ENCODE data around the gene KDM5B. TPM values are rescaled to one million over a fixed set of nuclear protein-coding genes. Genes with fewer than 3 reads are reported as not detected.

The KDM5B gene
- total RNA-seq, 6 experiments from 2014 or later = 12.0 to 22.6 (median 16.1) TPM

DNA sequence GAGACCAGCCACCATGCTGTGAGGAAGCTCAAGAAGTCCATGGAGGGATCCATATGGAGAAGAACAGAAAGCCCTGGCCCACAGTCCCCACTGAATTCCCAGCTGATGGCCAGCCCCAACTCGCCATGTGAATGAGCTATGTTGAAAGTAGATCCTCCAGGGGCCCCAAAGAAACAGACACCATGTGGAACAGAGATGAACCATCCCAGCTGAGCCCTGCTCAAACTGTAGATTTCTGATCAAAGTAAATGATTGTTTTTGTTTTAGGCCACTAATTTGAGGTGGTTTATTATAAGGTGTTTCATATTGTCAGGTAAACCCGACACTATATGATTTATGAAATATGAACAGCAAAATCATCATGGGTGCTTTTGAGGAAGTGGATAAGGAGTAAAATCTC, 130.8 kb downstream of the KDM5B start:
- no peak for TF ChIP-seq POLR2A (IDR thresholded peaks at IDR 0.05)
- TF ChIP-seq, protein P1, sequence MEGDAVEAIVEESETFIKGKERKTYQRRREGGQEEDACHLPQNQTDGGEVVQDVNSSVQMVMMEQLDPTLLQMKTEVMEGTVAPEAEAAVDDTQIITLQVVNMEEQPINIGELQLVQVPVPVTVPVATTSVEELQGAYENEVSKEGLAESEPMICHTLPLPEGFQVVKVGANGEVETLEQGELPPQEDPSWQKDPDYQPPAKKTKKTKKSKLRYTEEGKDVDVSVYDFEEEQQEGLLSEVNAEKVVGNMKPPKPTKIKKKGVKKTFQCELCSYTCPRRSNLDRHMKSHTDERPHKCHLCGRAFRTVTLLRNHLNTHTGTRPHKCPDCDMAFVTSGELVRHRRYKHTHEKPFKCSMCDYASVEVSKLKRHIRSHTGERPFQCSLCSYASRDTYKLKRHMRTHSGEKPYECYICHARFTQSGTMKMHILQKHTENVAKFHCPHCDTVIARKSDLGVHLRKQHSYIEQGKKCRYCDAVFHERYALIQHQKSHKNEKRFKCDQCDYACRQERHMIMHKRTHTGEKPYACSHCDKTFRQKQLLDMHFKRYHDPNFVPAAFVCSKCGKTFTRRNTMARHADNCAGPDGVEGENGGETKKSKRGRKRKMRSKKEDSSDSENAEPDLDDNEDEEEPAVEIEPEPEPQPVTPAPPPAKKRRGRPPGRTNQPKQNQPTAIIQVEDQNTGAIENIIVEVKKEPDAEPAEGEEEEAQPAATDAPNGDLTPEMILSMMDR (IDR thresholded peaks at IDR 0.05) = no peak
- Histone ChIP-seq H3K4me3 (no peak overlapping the region), H3K9me3 (no peaks in the 10 kb centered on the region), H3K4me1 (no peaks in the 10 kb centered on the region), H3K27ac (no peak overlapping the region), H3K27me3 (no peaks in the 10 kb centered on the region), H3K36me3 (no peaks in the 10 kb centered on the region)
- ATAC-seq (no peak), DNase-seq (no peak)
- intact Hi-C loops (cut with DNase I) = no loop called here
- WGBS (ENCODE audit: insufficient coverage, low coverage, low lambda C conversion rate, missing lambda C conversion rate) = 82% methylated on average over 2 of the region's 2 CpGs

Small RNA genes within 50 kb of the gene (small RNA-seq; reads per million reads assigned to genes)
- gene AC098934.3 = 0 reads per million in 2 experiments

Other genes starting within 250 kb of the KDM5B start
- not detected for gene SYT2, start 98.0 kb downstream of the KDM5B start, total RNA-seq
- gene PCAT6, start 2.5 kb upstream of the KDM5B start, total RNA-seq = under 1 TPM in 2 of 6 experiments, not detected in 4; 0.49 to 0.86 TPM
- gene RABIF, start 80.7 kb upstream of the KDM5B start, total RNA-seq = 1 to 10 TPM; 2.6 to 6.3 (median 4.5) TPM
- gene KLHL12, start 118.8 kb upstream of the KDM5B start, total RNA-seq = 10 to 100 TPM; 10.7 to 13.0 (median 12.3) TPM
- 10 to 100 TPM; 49.3 to 88.3 (median 61.1) TPM for gene ADIPOR1, start 149.9 kb upstream of the KDM5B start, total RNA-seq
- 10 to 100 TPM; 29.6 to 42.7 (median 36.4) TPM for gene CYB5R1, start 158.8 kb upstream of the KDM5B start, total RNA-seq
- gene TMEM183A, start 199.0 kb upstream of the KDM5B start, total RNA-seq = 10 to 100 TPM; 21.4 to 38.1 (median 31.0) TPM
- 1 to 10 TPM in 1 of 6 experiments, under 1 TPM in 4, not detected in 1; 0.18 to 5.5 (median 0.49) TPM for gene PPFIA4, start 218.1 kb upstream of the KDM5B start, total RNA-seq